Naive thymus-derived CD4-positive, alpha-beta T cell (primary cell): ENCODE measurements around the gene ATF7. TPM values are rescaled to one million over a fixed set of nuclear protein-coding genes. Genes with fewer than 3 reads are reported as not detected.

Source experiments
- ATAC-seq: fragments of 150-1000 bp; cut with Tn5 transposase; 2 replicates; pipeline ENCODE4 v1.10.0; 2021; ENCODE audit warnings: mild to moderate bottlenecking, moderate library complexity
- CTCF ChIA-PET: fragments of 350-600 bp; sonication (Branson Sonifier 250); formaldehyde crosslinking; loops from one replicate; lab custom pipeline; 2021; ENCODE audit warnings: antibody characterized with exemption; lab: Charles Lee
- POLR2A ChIA-PET: fragments of 350-600 bp; sonication (Branson Sonifier 250); formaldehyde crosslinking; loops from one replicate; lab custom pipeline; 2021; ENCODE audit warnings: antibody characterized with exemption, inconsistent platforms; lab: Charles Lee
- DNase-seq, 9 donors: peaks; one replicate each; pipeline versions ENCODE4 v3.0.0 to v3.0.0-alpha.2; 2020 to 2022; ENCODE audit warnings: mixed read lengths in 1 of 9
- H3K27ac ChIP-seq: one replicate; pipeline ENCODE4 v1.7.0; 2013; ENCODE audit warnings: mild to moderate bottlenecking, low read depth, low read length, moderate library complexity
- H3K27me3 ChIP-seq, 2 donors: one replicate each; pipeline ENCODE4 v1.7.0; 2013; ENCODE audit warnings: low read length in 2 of 2, mild to moderate bottlenecking in 2 of 2, moderate library complexity in 2 of 2; ENCODE audit not compliant: control insufficient read depth in 2 of 2, insufficient read depth in 2 of 2
- H3K36me3 ChIP-seq, 3 experiments: 1 replicate in 2 of 3; 2 replicates in 1 of 3; pipeline ENCODE4 v1.7.0; 2013; ENCODE audit warnings: low read length in 3 of 3, mild to moderate bottlenecking in 3 of 3, moderate library complexity in 1 of 3; ENCODE audit not compliant: insufficient read depth in 3 of 3, control insufficient read depth in 2 of 3
- H3K4me1 ChIP-seq, 2 donors: one replicate each; pipeline ENCODE4 v1.7.0; 2013; ENCODE audit warnings: low read length in 2 of 2, mild to moderate bottlenecking in 2 of 2, moderate library complexity in 1 of 2; ENCODE audit not compliant: control insufficient read depth in 2 of 2, insufficient read depth in 2 of 2
- H3K4me3 ChIP-seq: 2 replicates; pipeline ENCODE4 v1.7.0; 2013; ENCODE audit warnings: mild to moderate bottlenecking, low read length
- H3K9me3 ChIP-seq, 3 experiments: 1 replicate in 2 of 3; 2 replicates in 1 of 3; pipeline ENCODE4 v1.7.0; 2013; ENCODE audit warnings: low read length in 3 of 3; ENCODE audit not compliant: control insufficient read depth in 2 of 3
- H3K27ac Mint-ChIP-seq, 9 donors: one replicate each; pipeline ENCODE4 v1.8.0; 2020 to 2022; ENCODE audit warnings: mixed read lengths in 9 of 9, mild to moderate bottlenecking in 8 of 9, moderate library complexity in 5 of 9, inconsistent platforms in 2 of 9
- H3K27me3 Mint-ChIP-seq, 5 donors: one replicate each; pipeline ENCODE4 v1.8.0; 2021 to 2022; ENCODE audit warnings: mixed read lengths in 5 of 5, mild to moderate bottlenecking in 1 of 5
- H3K36me3 Mint-ChIP-seq, 5 donors: one replicate each; pipeline ENCODE4 v1.8.0; 2020 to 2022; ENCODE audit warnings: mixed read lengths in 5 of 5, mild to moderate bottlenecking in 3 of 5, inconsistent platforms in 1 of 5
- H3K4me1 Mint-ChIP-seq, 7 donors: one replicate each; pipeline ENCODE4 v1.8.0; 2020 to 2022; ENCODE audit warnings: mixed read lengths in 7 of 7, mild to moderate bottlenecking in 3 of 7, inconsistent platforms in 1 of 7
- H3K4me3 Mint-ChIP-seq, 10 donors: one replicate each; pipeline ENCODE4 v1.8.0; 2020 to 2022; ENCODE audit warnings: mild to moderate bottlenecking in 10 of 10, mixed read lengths in 10 of 10, moderate library complexity in 6 of 10, inconsistent platforms in 2 of 10
- H3K9me3 Mint-ChIP-seq, 11 donors: one replicate each; pipeline ENCODE4 v1.8.0; 2020 to 2022; ENCODE audit warnings: mixed read lengths in 11 of 11, mild to moderate bottlenecking in 4 of 11, inconsistent platforms in 1 of 11, moderate library complexity in 1 of 11
- intact Hi-C, 2 donors: fragments of 100-400 bp; cut with micrococcal nuclease; formaldehyde crosslinking; loops; one replicate each; pipeline ENCODE4 v1.15.1; 2023
- polyA plus RNA-seq, 2 donors: library from polyadenylated mRNA; unstranded; fragments of 300-500 nt; fragmentation: Illumina TruSeq; gene quantifications; one replicate each; pipeline ENCODE4 v1.2.3, GENCODE V29; 2021
- total RNA-seq, 6 experiments: library from RNA in 5 of 6; stranded (reverse) in 5 of 6; gene quantifications; 1 replicate in 5 of 6; 2 replicates in 1 of 6; pipeline ENCODE4 v1.2.3 and lab custom pipeline; 2021 to 2026

ATF7 gene
- total and polyA plus RNA-seq, 7 experiments from 2014 or later, result 14.5 to 39.5 (median 29.7) TPM

GRCh38 chr12:53664191-53664590 is 38.0 kb upstream of the ATF7 start:
- no peaks in the 10 kb centered on the region for H3K9me3 Mint-ChIP-seq
- H3K4me1 Mint-ChIP-seq, result peaks cover 0 to 3% (median 0%) of the 10 kb centered on the region in 7 donors
- H3K27ac Mint-ChIP-seq, result peak overlapping the region in 2 of 9 donors; percentile 4 to 51
- no peaks in the 10 kb centered on the region for H3K4me1 ChIP-seq
- H3K27me3 Mint-ChIP-seq, result no peaks in the 10 kb centered on the region
- no peak overlapping the region for H3K4me3 ChIP-seq
- DNase-seq (no peak), ATAC-seq (no peak)
- H3K36me3 Mint-ChIP-seq, result peaks cover 10 to 29% (median 27%) of the 10 kb centered on the region in 5 donors
- H3K9me3 ChIP-seq, result no peaks in the 10 kb centered on the region
- POLR2A ChIA-PET, result interaction anchor here (0.7 kb wide), 1 partner anchor 21 kb away, joined by 3 read pairs; no protein-coding TSS in a partner anchor
- peaks cover 13 to 61% (median 15%) of the 10 kb centered on the region in 3 experiments for H3K36me3 ChIP-seq
- intact Hi-C loops, result no loop called here
- CTCF ChIA-PET, result no interaction called here
- H3K27me3 ChIP-seq, result no peaks in the 10 kb centered on the region
- H3K4me3 Mint-ChIP-seq, result no peak overlapping the region
- H3K27ac ChIP-seq, result no peak overlapping the region

DNA sequence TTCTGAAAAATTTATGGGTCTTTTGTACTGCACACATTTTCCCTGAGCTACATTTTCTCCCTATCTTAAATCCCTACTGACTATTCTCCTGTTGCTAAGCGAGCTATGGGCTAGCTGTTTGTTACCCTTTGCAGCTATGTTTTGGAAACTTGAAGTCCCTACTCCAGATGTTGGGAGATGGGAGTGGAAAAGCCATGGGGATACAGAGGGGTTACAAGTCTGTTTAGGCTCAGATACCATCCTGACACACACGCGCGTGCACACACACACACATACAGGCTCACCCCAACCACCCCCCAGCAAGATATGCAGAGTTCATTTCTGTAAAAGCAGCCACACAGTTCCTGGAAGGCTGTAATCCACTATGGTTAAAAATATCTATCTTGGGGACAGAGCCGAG is 33.9 kb upstream of the ATF7 start:
- H3K9me3 Mint-ChIP-seq, result no peaks in the 10 kb centered on the region
- H3K27ac Mint-ChIP-seq, result no peak overlapping the region
- no peaks in the 10 kb centered on the region for H3K27me3 Mint-ChIP-seq
- peaks cover 0 to 21% (median 6%) of the 10 kb centered on the region in 3 experiments for H3K36me3 ChIP-seq
- H3K4me3 ChIP-seq, result no peak overlapping the region
- ChIA-PET POLR2A (interaction anchor here (1.7 kb wide), 1 partner anchor 16 kb away, joined by 4 read pairs; the partner anchor contains the start of gene ATP5MC2), CTCF (no interaction called here)
- ATAC-seq, result no peak
- H3K27me3 ChIP-seq, result no peaks in the 10 kb centered on the region
- peaks cover 0 to 3% (median 0%) of the 10 kb centered on the region in 7 donors for H3K4me1 Mint-ChIP-seq
- no peak for DNase-seq
- no peaks in the 10 kb centered on the region for H3K4me1 ChIP-seq
- peaks cover 8 to 23% (median 14%) of the 10 kb centered on the region in 5 donors for H3K36me3 Mint-ChIP-seq
- H3K27ac ChIP-seq, result no peak overlapping the region
- intact Hi-C loops, result no loop called here
- no peaks in the 10 kb centered on the region for H3K9me3 ChIP-seq
- no peak overlapping the region for H3K4me3 Mint-ChIP-seq

DNA sequence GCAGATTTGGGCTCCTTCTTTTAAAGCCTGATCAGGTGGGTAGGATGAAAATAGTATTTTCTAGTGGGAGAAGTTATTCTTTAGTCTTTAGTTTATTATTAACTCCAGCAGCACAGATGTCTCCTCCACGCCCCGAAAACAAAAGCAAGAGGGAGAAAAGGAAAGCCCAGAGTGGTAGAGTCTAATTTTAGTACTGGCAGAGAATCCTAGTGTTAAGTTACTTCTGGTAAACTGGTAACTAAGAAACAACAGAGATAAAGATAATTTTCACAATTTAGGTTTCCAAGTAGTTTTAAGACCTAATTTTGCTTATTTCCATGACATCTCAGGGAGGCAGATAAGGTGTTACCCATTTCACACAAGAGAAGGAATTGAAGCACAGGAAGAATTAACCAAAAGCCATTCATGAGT is 33.4 kb upstream of the ATF7 start:
- H3K4me3 ChIP-seq, result no peak overlapping the region
- CTCF ChIA-PET, result no interaction called here
- H3K9me3 ChIP-seq, result no peaks in the 10 kb centered on the region
- Mint-ChIP-seq H3K9me3 (no peaks in the 10 kb centered on the region), H3K27ac (no peak overlapping the region), H3K36me3 (peaks cover 7 to 18% (median 12%) of the 10 kb centered on the region in 5 donors), H3K4me3 (no peak overlapping the region), H3K4me1 (peaks cover 0 to 3% (median 0%) of the 10 kb centered on the region in 7 donors), H3K27me3 (no peaks in the 10 kb centered on the region)
- POLR2A ChIA-PET, result interaction anchor here (0.9 to 1.7 kb wide), 2 partner anchors 16 to 150 kb away, joined by 4 read pairs; partner anchors contain the start of gene ATP5MC2
- peaks cover 0 to 17% (median 2%) of the 10 kb centered on the region in 3 experiments for H3K36me3 ChIP-seq
- intact Hi-C loops, result no loop called here
- ATAC-seq (no peak), DNase-seq (no peak)
- H3K27me3 ChIP-seq, result no peaks in the 10 kb centered on the region
- H3K27ac ChIP-seq, result no peak overlapping the region
- H3K4me1 ChIP-seq, result no peaks in the 10 kb centered on the region

DNA sequence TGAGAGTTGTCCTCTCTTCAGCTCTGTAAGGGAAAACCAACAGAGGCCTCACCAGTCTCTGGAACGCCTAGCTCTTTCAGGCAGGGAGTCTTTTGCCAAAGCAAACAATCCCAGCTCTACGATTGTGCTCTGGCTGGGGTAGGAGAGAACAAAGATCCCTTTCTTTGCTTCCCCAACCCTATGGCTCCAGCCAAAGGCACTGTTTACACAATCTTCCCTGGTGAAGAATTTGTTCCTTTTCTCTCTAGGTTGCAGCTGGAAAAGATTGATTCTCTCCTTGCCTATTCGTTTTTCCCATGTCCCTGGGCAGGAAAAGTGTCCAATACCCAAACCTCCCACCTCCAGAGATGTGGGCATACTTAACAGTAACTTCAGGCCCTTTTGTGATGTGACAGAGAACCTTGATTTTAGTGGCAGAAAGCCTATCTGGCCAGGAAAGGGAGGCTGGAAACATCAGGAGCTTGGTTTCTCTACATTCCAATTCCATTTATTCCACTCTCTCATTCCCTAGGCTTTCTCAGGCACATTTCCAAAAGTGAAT is 32.9 kb upstream of the ATF7 start:
- Mint-ChIP-seq H3K27ac (no peak overlapping the region), H3K36me3 (peaks cover 3 to 14% (median 8%) of the 10 kb centered on the region in 5 donors), H3K4me1 (peaks cover 0 to 3% (median 0%) of the 10 kb centered on the region in 7 donors), H3K4me3 (no peak overlapping the region), H3K9me3 (no peaks in the 10 kb centered on the region), H3K27me3 (no peaks in the 10 kb centered on the region)
- Histone ChIP-seq H3K36me3 (peaks cover 0 to 14% (median 0%) of the 10 kb centered on the region in 3 experiments), H3K4me1 (no peaks in the 10 kb centered on the region), H3K4me3 (no peak overlapping the region), H3K9me3 (no peaks in the 10 kb centered on the region), H3K27ac (no peak overlapping the region), H3K27me3 (no peaks in the 10 kb centered on the region)
- DNase-seq, result no peak
- ATAC-seq, result no peak
- ChIA-PET CTCF (interaction anchor here (0.6 kb wide), 1 partner anchor 139 kb away, joined by 3 read pairs; no protein-coding TSS in a partner anchor), POLR2A (interaction anchor here (0.9 to 1.7 kb wide), 2 partner anchors 17 to 150 kb away, joined by 4 read pairs; partner anchors contain the start of gene ATP5MC2)
- intact Hi-C loops, result no loop called here

DNA sequence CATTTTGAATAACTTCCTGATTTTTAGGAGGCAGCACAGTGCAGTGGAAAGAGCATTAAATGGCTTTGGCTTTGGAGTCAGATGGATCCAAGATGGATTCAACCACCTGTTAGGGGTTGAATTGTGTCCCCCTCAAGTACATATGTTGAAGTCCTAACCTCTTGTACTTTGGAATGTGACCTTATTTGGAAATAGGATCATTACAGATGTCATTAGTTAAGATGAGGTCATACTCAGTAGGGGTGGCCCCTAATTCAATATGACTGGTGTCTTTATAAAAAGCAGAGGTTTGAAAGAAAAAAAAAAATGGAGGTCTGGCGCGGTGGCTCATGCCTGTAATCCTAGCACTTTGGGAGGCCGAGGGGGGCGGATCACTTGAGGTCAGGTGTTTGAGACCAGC is 30.9 kb upstream of the ATF7 start:
- Mint-ChIP-seq H3K4me3 (no peak overlapping the region), H3K36me3 (peaks cover 0 to 4% (median 0%) of the 10 kb centered on the region in 5 donors), H3K4me1 (peaks cover 0 to 3% (median 0%) of the 10 kb centered on the region in 7 donors), H3K27ac (peak overlapping the region in 1 of 9 donors; percentile 76), H3K27me3 (no peaks in the 10 kb centered on the region), H3K9me3 (no peaks in the 10 kb centered on the region)
- Histone ChIP-seq H3K27me3 (no peaks in the 10 kb centered on the region), H3K9me3 (no peaks in the 10 kb centered on the region), H3K27ac (no peak overlapping the region), H3K36me3 (no peaks in the 10 kb centered on the region), H3K4me1 (no peaks in the 10 kb centered on the region), H3K4me3 (no peak overlapping the region)
- ChIA-PET POLR2A (no interaction called here), CTCF (no interaction called here)
- DNase-seq (no peak), ATAC-seq (no peak)
- intact Hi-C loops, result no loop called here

- Mint-ChIP-seq H3K9me3 (no peaks in the 10 kb centered on the region), H3K4me3 (no peak overlapping the region), H3K27ac (no peak overlapping the region), H3K4me1 (no peaks in the 10 kb centered on the region), H3K27me3 (no peaks in the 10 kb centered on the region), H3K36me3 (peaks cover 0 to 4% (median 0%) of the 10 kb centered on the region in 5 donors)
- H3K4me3 ChIP-seq, result no peak overlapping the region
- no peaks in the 10 kb centered on the region for H3K4me1 ChIP-seq
- POLR2A ChIA-PET, result no interaction called here
- DNase-seq (no peak), ATAC-seq (no peak)
- intact Hi-C loops, result no loop called here
- CTCF ChIA-PET, result no interaction called here
- H3K9me3 ChIP-seq, result no peaks in the 10 kb centered on the region
- no peak overlapping the region for H3K27ac ChIP-seq
- no peaks in the 10 kb centered on the region for H3K36me3 ChIP-seq
- H3K27me3 ChIP-seq, result no peaks in the 10 kb centered on the region
These were observed 27.4 kb upstream of the ATF7 start for GRCh38 chr12:53653595-53653994.

DNA sequence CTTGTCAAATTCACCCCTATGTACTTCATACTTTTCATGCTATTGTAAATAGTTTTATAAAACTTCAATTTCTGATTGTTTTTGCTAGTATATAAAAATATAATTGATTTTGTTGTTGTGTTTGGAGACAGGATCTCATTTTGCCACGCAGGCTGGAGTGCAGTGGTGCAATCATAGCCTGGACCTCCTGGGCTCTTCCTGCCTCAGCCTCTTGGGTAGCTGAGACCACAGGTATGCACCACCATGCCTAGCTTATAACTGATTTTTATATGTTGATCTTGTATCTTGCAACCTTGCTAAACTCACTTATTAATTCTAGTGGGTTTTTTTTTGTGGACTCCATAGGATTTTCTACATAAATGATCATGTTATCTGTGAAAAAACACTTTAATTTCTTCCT is 26.2 kb upstream of the ATF7 start:
- no peaks in the 10 kb centered on the region for H3K4me1 Mint-ChIP-seq
- H3K36me3 Mint-ChIP-seq, result peaks cover 0 to 4% (median 0%) of the 10 kb centered on the region in 5 donors
- Histone ChIP-seq H3K27ac (no peak overlapping the region), H3K4me3 (no peak overlapping the region), H3K27me3 (no peaks in the 10 kb centered on the region), H3K36me3 (no peaks in the 10 kb centered on the region), H3K9me3 (no peaks in the 10 kb centered on the region), H3K4me1 (no peaks in the 10 kb centered on the region)
- no peak overlapping the region for H3K4me3 Mint-ChIP-seq
- intact Hi-C loops, result no loop called here
- ChIA-PET POLR2A (no interaction called here), CTCF (interaction anchor here (0.6 kb wide), 1 partner anchor 590 kb away, joined by 5 read pairs; no protein-coding TSS in a partner anchor)
- H3K27me3 Mint-ChIP-seq, result no peaks in the 10 kb centered on the region
- no peaks in the 10 kb centered on the region for H3K9me3 Mint-ChIP-seq
- no peak overlapping the region for H3K27ac Mint-ChIP-seq
- no peak for DNase-seq
- ATAC-seq, result no peak
